Measurements from ENCODE around the gene GLIPR1. TPM values are rescaled to one million over a fixed set of nuclear protein-coding genes. Genes with fewer than 3 reads are reported as not detected.

The GLIPR1 gene
- total RNA-seq, 5 donors from 2014 or later (not counting 1 experiment from before 2014, with no cell fraction given) = 42.9 to 102 (median 53.5) TPM

DNA sequence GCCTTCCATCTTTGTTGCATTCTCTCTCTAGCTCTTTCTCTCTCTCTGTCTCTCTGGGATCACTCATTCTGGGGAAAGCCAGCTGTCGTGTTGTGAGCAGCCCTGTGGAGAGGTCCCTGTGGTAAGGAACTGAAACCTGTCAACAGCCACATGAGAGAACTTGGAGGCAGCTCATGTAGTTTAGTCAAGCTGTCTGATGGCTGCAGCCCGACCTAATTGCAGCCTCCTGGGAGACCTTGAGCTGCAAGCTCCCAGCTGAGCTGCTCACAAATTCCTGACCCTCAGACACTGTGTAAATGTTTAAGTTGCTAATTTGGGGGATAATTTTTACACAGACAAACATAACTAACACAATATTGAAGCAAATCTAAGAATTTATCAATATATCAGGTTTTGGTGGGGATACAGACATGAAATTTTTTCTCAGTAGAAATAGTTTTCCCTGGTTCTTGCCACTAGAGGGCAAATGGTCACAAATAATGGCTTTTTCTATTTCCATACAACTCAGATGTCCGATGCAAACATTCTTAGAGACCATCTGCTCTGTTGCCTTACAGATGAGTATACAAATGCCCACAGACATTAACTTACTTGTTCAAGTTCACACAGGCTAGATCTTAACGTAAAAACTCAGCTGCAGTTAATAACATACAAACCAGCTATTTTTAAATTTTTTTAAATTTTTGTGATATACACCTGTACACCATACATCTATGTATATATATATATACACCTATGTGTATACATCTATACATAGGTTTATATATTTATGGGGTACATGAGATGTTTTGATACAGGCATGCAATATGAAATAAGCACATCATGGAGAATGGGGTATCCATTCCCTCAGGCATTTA is 46.3 kb downstream of the GLIPR1 start:
- peak in 1 of 4 experiments; percentile 35 for ATAC-seq (replicated peaks in 1 of 4)
- Mint-ChIP-seq H3K36me3 (no peaks in the 10 kb centered on the region), H3K4me1 (peaks cover 0 to 3% (median 0%) of the 10 kb centered on the region in 3 donors), H3K27me3 (peaks cover 30 to 32% of the 10 kb centered on the region in 2 donors), H3K9me3 (no peaks in the 10 kb centered on the region), H3K27ac (no peak overlapping the region), H3K4me3 (no peak overlapping the region)
- Histone ChIP-seq H3K4me1 (ENCODE audit: control insufficient read depth in 1 of 2, extremely low read depth in 1 of 2, insufficient read depth in 2 of 2, low read length in 2 of 2) (peaks cover 0 to 3% of the 10 kb centered on the region in 2 experiments), H3K27me3 (replicated peaks in 1 of 2; ENCODE audit: control insufficient read depth in 2 of 2, extremely low read depth in 1 of 2, insufficient read depth in 2 of 2, low read length in 1 of 2) (peaks cover 0 to 3% of the 10 kb centered on the region in 2 experiments), H3K36me3 (ENCODE audit: control insufficient read depth in 2 of 2, extremely low read depth in 1 of 2, insufficient read depth in 1 of 2, low read length in 1 of 2) (no peaks in the 10 kb centered on the region), H3K4me3 (ENCODE audit: control insufficient read depth in 1 of 2, extremely low read depth in 1 of 2, low read length in 1 of 2) (no peak overlapping the region), H3K9me3 (no peaks in the 10 kb centered on the region), H3K27ac (ENCODE audit: low read length) (no peak overlapping the region)
- CTCF ChIA-PET = interaction anchor here (0.6 to 4.7 kb wide), 26 partner anchors 9 to 1565 kb away, joined by 3 to 39 read pairs (median 4); partner anchors contain the start of gene KRR1 (in 1 of the 2)
- POLR2A ChIA-PET = interaction anchor here in 1 of 2 donors (0.6 kb wide), 2 partner anchors 15 to 293 kb away, joined by 3 read pairs; partner anchors contain the start of gene KRR1
- 20% methylated on average over 2 of the region's 4 CpGs for WGBS (ENCODE audit: insufficient coverage)
- peak in 3 of 35 experiments; percentile 1 to 59 (median 5) for DNase-seq

GRCh38 chr12:75528272-75528671 is 47.7 kb downstream of the GLIPR1 start:
- peaks cover 19 to 27% of the 10 kb centered on the region in 2 donors for H3K27me3 Mint-ChIP-seq
- H3K27ac Mint-ChIP-seq = no peak overlapping the region
- no peaks in the 10 kb centered on the region for H3K9me3 Mint-ChIP-seq
- H3K4me1 Mint-ChIP-seq = peaks cover 0 to 3% (median 0%) of the 10 kb centered on the region in 3 donors
- ChIA-PET CTCF (interaction anchor here (0.6 to 4.7 kb wide), 11 partner anchors 46 to 1058 kb away, joined by 3 to 39 read pairs (median 6); no protein-coding TSS in a partner anchor), POLR2A (interaction anchor here in 1 of 2 donors (0.7 kb wide), 1 partner anchor 409 kb away, joined by 3 read pairs; no protein-coding TSS in a partner anchor)
- H3K27me3 ChIP-seq (replicated peaks in 1 of 2; ENCODE audit: control insufficient read depth in 2 of 2, extremely low read depth in 1 of 2, insufficient read depth in 2 of 2, low read length in 1 of 2) = peaks cover 0 to 3% of the 10 kb centered on the region in 2 experiments
- no peak overlapping the region for H3K27ac ChIP-seq (ENCODE audit: low read length)
- H3K4me3 ChIP-seq (ENCODE audit: control insufficient read depth in 1 of 2, extremely low read depth in 1 of 2, low read length in 1 of 2) = no peak overlapping the region
- no peak for ATAC-seq (replicated peaks in 1 of 4)
- H3K4me3 Mint-ChIP-seq = no peak overlapping the region
- no peaks in the 10 kb centered on the region for H3K36me3 ChIP-seq (ENCODE audit: control insufficient read depth in 2 of 2, extremely low read depth in 1 of 2, insufficient read depth in 1 of 2, low read length in 1 of 2)
- no peak for DNase-seq
- no peaks in the 10 kb centered on the region for H3K9me3 ChIP-seq
- H3K36me3 Mint-ChIP-seq = no peaks in the 10 kb centered on the region
- H3K4me1 ChIP-seq (ENCODE audit: control insufficient read depth in 1 of 2, extremely low read depth in 1 of 2, insufficient read depth in 2 of 2, low read length in 2 of 2) = peaks cover 0 to 3% of the 10 kb centered on the region in 2 experiments
- 56% methylated on average over 1 of the region's 2 CpGs for WGBS (ENCODE audit: insufficient coverage)

DNA sequence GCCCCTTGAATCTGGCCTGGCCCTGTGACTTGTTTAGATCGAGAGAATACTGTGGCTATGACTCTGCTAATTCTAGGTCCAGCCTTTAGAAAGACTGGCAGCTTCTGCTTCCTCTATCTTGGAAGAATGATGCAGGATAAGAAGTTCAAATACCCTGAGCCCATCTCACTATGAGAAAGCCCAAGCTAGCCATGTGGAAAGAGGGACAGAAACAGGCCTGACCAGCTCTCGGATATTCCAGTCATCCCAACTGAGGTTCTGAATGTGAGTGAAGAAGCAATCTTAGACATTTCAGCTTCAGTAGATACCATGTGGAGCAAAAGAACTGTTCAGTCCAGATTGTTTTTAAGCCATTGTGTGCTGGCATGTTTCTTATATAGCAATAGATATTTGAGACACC is 48.1 kb downstream of the GLIPR1 start:
- peaks cover 18 to 27% of the 10 kb centered on the region in 2 donors for H3K27me3 Mint-ChIP-seq
- no peaks in the 10 kb centered on the region for H3K9me3 Mint-ChIP-seq
- no peaks in the 10 kb centered on the region for H3K36me3 Mint-ChIP-seq
- peaks cover 0 to 3% of the 10 kb centered on the region in 2 experiments for H3K4me1 ChIP-seq (ENCODE audit: control insufficient read depth in 1 of 2, extremely low read depth in 1 of 2, insufficient read depth in 2 of 2, low read length in 2 of 2)
- no peak for DNase-seq
- no peak overlapping the region for H3K27ac Mint-ChIP-seq
- H3K4me1 Mint-ChIP-seq = peaks cover 0 to 3% (median 0%) of the 10 kb centered on the region in 3 donors
- H3K4me3 Mint-ChIP-seq = no peak overlapping the region
- no CpG with 5 or more reads among the region's 2 CpGs for WGBS (ENCODE audit: insufficient coverage)
- H3K9me3 ChIP-seq = no peaks in the 10 kb centered on the region
- no peak overlapping the region for H3K4me3 ChIP-seq (ENCODE audit: control insufficient read depth in 1 of 2, extremely low read depth in 1 of 2, low read length in 1 of 2)
- ChIA-PET POLR2A (interaction anchor here in 1 of 2 donors (0.7 kb wide), 1 partner anchor 409 kb away, joined by 3 read pairs; no protein-coding TSS in a partner anchor), CTCF (interaction anchor here (0.6 to 4.7 kb wide), 5 partner anchors 492 to 1058 kb away, joined by 4 to 39 read pairs (median 6); no protein-coding TSS in a partner anchor)
- H3K36me3 ChIP-seq (ENCODE audit: control insufficient read depth in 2 of 2, extremely low read depth in 1 of 2, insufficient read depth in 1 of 2, low read length in 1 of 2) = no peaks in the 10 kb centered on the region
- ATAC-seq (replicated peaks in 1 of 4) = no peak
- no peak overlapping the region for H3K27ac ChIP-seq (ENCODE audit: low read length)
- H3K27me3 ChIP-seq (replicated peaks in 1 of 2; ENCODE audit: control insufficient read depth in 2 of 2, extremely low read depth in 1 of 2, insufficient read depth in 2 of 2, low read length in 1 of 2) = peaks cover 0 to 3% of the 10 kb centered on the region in 2 experiments

DNA sequence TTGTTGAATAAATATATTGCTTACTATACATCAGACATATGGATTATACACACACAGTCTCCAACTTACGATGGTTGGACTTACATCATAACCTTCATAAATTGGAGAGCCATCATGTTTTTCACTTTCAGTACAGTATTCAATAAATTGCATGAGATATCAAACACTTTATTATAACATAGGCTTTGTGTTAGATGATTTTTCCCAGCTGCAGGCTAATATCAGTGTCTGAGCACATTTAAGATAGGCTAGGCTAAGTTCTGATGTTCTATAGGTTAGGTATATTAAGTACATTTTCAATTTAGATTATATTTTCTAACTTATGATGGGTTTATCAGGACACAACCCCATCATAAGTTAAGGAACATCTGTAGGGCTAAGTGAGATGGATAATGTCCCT is 48.8 kb downstream of the GLIPR1 start:
- no peak overlapping the region for H3K27ac Mint-ChIP-seq
- ATAC-seq (replicated peaks in 1 of 4) = no peak
- H3K36me3 Mint-ChIP-seq = no peaks in the 10 kb centered on the region
- ChIA-PET CTCF (interaction anchor here in 1 of 2 donors (4.7 kb wide), 1 partner anchor 509 kb away, joined by 39 read pairs; no protein-coding TSS in a partner anchor), POLR2A (no interaction called here)
- peaks cover 0 to 3% of the 10 kb centered on the region in 2 experiments for H3K27me3 ChIP-seq (replicated peaks in 1 of 2; ENCODE audit: control insufficient read depth in 2 of 2, extremely low read depth in 1 of 2, insufficient read depth in 2 of 2, low read length in 1 of 2)
- H3K36me3 ChIP-seq (ENCODE audit: control insufficient read depth in 2 of 2, extremely low read depth in 1 of 2, insufficient read depth in 1 of 2, low read length in 1 of 2) = no peaks in the 10 kb centered on the region
- no CpG with 5 or more reads among the region's 1 CpG for WGBS (ENCODE audit: insufficient coverage)
- DNase-seq = no peak
- H3K27ac ChIP-seq (ENCODE audit: low read length) = no peak overlapping the region
- peaks cover 0 to 3% of the 10 kb centered on the region in 2 experiments for H3K4me1 ChIP-seq (ENCODE audit: control insufficient read depth in 1 of 2, extremely low read depth in 1 of 2, insufficient read depth in 2 of 2, low read length in 2 of 2)
- H3K4me1 Mint-ChIP-seq = peaks cover 0 to 3% (median 0%) of the 10 kb centered on the region in 3 donors
- H3K27me3 Mint-ChIP-seq = peaks cover 16 to 27% of the 10 kb centered on the region in 2 donors
- H3K9me3 Mint-ChIP-seq = no peaks in the 10 kb centered on the region
- H3K4me3 Mint-ChIP-seq = no peak overlapping the region
- no peak overlapping the region for H3K4me3 ChIP-seq (ENCODE audit: control insufficient read depth in 1 of 2, extremely low read depth in 1 of 2, low read length in 1 of 2)
- H3K9me3 ChIP-seq = no peaks in the 10 kb centered on the region

DNA sequence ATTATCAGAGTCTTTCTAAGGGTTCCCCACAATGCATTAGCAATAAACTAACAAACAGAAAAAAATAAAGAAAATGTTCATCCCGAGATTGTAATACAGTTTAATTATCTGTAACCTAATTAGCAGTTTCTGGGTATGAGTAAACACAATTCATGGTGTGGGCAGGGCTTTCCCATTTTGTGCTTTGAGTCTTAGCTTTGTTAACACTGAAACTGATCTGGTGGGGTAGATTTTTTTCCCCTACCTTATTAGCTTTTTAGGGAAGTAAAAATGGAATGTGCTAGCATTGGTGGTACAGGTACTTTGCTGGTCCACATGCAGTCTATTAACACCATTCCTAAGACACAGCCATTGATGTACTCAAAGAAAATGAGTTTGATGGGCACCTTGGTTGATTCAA is 49.3 kb downstream of the GLIPR1 start:
- peaks cover 16 to 31% of the 10 kb centered on the region in 2 donors for H3K27me3 Mint-ChIP-seq
- H3K4me3 Mint-ChIP-seq = no peak overlapping the region
- H3K27ac Mint-ChIP-seq = no peak overlapping the region
- H3K9me3 Mint-ChIP-seq = no peaks in the 10 kb centered on the region
- ChIA-PET POLR2A (no interaction called here), CTCF (interaction anchor here in 1 of 2 donors (0.6 kb wide), 1 partner anchor 1264 kb away, joined by 3 read pairs; no protein-coding TSS in a partner anchor)
- H3K27me3 ChIP-seq (replicated peaks in 1 of 2; ENCODE audit: control insufficient read depth in 2 of 2, extremely low read depth in 1 of 2, insufficient read depth in 2 of 2, low read length in 1 of 2) = peaks cover 0 to 3% of the 10 kb centered on the region in 2 experiments
- no CpG with 5 or more reads among the region's 1 CpG for WGBS (ENCODE audit: insufficient coverage)
- H3K36me3 ChIP-seq (ENCODE audit: control insufficient read depth in 2 of 2, extremely low read depth in 1 of 2, insufficient read depth in 1 of 2, low read length in 1 of 2) = no peaks in the 10 kb centered on the region
- no peak overlapping the region for H3K4me3 ChIP-seq (ENCODE audit: control insufficient read depth in 1 of 2, extremely low read depth in 1 of 2, low read length in 1 of 2)
- H3K9me3 ChIP-seq = no peaks in the 10 kb centered on the region
- H3K4me1 Mint-ChIP-seq = peaks cover 0 to 3% (median 0%) of the 10 kb centered on the region in 3 donors
- no peak overlapping the region for H3K27ac ChIP-seq (ENCODE audit: low read length)
- no peak for DNase-seq
- H3K36me3 Mint-ChIP-seq = no peaks in the 10 kb centered on the region
- ATAC-seq (replicated peaks in 1 of 4) = no peak
- H3K4me1 ChIP-seq (ENCODE audit: control insufficient read depth in 1 of 2, extremely low read depth in 1 of 2, insufficient read depth in 2 of 2, low read length in 2 of 2) = peaks cover 0 to 3% of the 10 kb centered on the region in 2 experiments

DNA sequence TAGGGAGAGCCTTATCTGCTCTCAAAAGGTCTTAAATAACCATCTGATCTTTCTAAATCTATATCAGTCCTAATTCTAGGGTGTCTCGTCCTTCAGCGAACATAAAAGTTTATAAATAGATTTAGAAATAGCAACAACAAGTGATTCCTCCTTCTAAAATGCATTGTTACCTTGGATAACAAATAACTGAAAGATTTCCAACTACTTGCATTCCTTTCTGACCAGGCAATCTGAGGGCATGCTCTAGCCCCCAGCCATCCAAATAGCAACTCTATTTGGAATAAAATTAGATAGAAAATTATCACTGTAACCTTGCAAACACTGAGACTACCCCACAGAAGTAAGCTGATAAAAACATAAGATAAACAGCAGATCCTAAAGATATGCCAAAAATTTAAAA is 52.7 kb downstream of the GLIPR1 start:
- H3K36me3 Mint-ChIP-seq = no peaks in the 10 kb centered on the region
- Histone ChIP-seq H3K36me3 (ENCODE audit: control insufficient read depth in 2 of 2, extremely low read depth in 1 of 2, insufficient read depth in 1 of 2, low read length in 1 of 2) (no peaks in the 10 kb centered on the region), H3K27ac (ENCODE audit: low read length) (no peak overlapping the region), H3K9me3 (no peaks in the 10 kb centered on the region), H3K4me1 (ENCODE audit: control insufficient read depth in 1 of 2, extremely low read depth in 1 of 2, insufficient read depth in 2 of 2, low read length in 2 of 2) (no peaks in the 10 kb centered on the region), H3K27me3 (replicated peaks in 1 of 2; ENCODE audit: control insufficient read depth in 2 of 2, extremely low read depth in 1 of 2, insufficient read depth in 2 of 2, low read length in 1 of 2) (no peaks in the 10 kb centered on the region), H3K4me3 (ENCODE audit: control insufficient read depth in 1 of 2, extremely low read depth in 1 of 2, low read length in 1 of 2) (no peak overlapping the region)
- H3K9me3 Mint-ChIP-seq = no peaks in the 10 kb centered on the region
- no CpG with 5 or more reads among the region's 2 CpGs for WGBS (ENCODE audit: insufficient coverage)
- H3K4me1 Mint-ChIP-seq = no peaks in the 10 kb centered on the region
- H3K4me3 Mint-ChIP-seq = no peak overlapping the region
- peaks cover 3 to 22% of the 10 kb centered on the region in 2 donors for H3K27me3 Mint-ChIP-seq
- ATAC-seq (replicated peaks in 1 of 4) (no peak), DNase-seq (no peak)
- H3K27ac Mint-ChIP-seq = no peak overlapping the region
- ChIA-PET CTCF (no interaction called here), POLR2A (no interaction called here)
